NCI-H128 (cell line): ENCODE measurements around the gene NAT14.
"Not testable (repeated sequence)": the region's sequence is repeated elsewhere in the genome, so short reads cannot be mapped to it uniquely, and the experiment has no call there.

Source experiments
- DNase-seq: peaks from one replicate; lab custom pipeline; 2025; ENCODE audit not compliant: unreplicated experiment; lab: John Stamatoyannopoulos, UW

Gene NAT14

GRCh38 chr19:55534280-55534679 lies 49.3 kb downstream of the NAT14 start:
- DNase-seq, result not testable (repeated sequence)

DNA sequence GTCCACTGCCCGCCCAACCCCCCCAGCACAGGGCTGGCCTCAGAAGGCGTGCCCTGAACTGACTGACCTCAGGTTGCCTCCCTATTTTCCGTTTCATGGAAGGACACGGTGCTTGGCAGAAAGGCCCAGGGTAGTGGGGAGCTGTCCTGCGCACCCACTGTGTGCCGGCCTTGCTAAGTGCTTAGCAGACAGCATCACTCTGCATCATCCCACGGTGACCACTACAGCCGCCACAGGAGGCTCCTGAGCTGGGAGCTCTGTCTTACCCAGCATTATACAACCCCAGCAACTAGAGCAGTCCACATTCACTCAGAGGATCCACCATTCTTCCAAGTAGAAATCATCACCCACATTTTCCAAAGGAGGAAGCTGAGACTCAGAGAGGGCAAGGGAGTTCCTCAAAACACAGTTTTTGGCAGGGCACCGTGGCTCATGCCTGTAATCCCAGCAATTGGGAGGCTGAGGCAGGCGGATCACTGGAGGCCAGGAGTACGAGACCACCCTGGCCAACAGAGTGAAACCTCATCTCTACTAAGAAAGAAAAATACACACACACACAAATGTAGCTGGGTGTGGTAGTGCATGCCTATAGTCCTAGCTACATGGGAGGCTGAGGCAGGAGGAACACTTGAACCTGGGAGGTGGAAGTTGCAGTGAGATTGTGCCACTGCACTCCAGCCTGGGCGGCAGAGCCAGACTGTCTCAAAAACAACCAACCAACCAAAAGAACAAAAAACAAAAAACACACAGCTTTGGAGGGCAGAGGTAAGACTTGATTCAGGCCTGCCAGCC lies 50.4 kb downstream of the NAT14 start:
- DNase-seq, result no peak

- no peak for DNase-seq
Measured at GRCh38 chr19:55535965-55536350, 51.0 kb downstream of the NAT14 start.

- DNase-seq, result no peak
Measured at GRCh38 chr19:55536366-55536765, 51.4 kb downstream of the NAT14 start.
